GM18870 (cell line): ENCODE data around the gene DRD3.

Experiments
- ATAC-seq: cut with Tn5 transposase; IDR thresholded peaks from one replicate; pipeline ENCODE4 v1.9.1; 2021; ENCODE audit warnings: moderate library complexity; ENCODE audit not compliant: unreplicated experiment

Gene DRD3

DNA sequence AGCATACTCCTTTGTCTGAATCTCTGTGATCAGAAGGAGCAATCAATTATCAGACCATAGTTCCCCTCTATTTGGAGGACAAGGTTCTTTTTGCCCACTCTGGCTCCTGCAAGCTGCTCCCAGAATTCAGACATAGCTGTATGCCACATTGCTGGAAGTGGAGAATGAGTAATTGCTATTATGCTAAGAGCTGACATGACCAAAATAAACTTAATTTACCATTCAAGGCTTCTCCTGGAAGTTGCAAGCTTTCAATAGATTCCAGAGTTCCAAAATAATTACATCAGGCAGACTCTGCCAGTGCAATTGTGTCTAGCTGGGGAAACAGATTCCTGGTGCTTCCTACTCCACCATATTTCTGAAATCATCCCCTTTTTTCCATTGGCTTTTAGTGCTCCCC lies 7.6 kb upstream of the DRD3 start:
- no peak for ATAC-seq

- no peak for ATAC-seq
Measured at GRCh38 chr3:114179575-114179974, 723 bp upstream of the DRD3 start.

DNA sequence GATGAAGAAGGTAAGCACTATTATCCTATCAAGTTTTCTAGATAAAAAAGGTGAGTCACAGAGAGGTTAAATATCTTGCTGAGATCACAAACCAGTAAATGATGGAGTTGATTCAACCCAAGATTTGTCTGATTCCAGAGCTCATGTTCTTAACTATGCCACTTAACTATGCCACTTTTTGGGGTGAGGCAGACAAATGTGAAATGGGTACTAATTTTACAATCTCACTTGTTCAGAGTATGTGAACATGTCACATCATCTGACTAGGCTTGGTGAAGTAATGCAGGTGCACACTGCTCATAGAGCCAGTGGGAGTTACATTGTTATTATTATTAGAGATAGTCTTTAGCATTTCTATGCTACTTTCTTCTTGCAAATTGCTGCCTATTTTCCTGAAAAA lies 2.0 kb downstream of the DRD3 start:
- no peak for ATAC-seq

DNA sequence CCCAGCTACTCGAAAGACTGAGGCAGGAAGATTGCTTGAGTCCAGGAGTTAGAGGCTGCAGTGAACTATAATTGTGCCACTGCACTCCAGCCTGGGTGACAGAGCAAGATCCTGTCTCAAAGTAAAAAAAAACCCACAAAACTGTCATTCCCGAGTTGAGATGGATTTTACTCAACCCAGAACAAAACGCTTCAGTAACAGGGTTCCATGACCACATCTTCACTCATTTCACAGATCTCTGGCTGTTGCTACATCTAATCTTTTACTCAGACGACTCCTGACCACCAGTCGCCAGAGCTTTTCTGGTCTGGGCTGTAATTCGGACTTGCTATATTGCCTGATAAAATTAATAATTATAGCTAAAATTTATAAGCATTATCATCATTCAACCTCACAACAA lies 2.4 kb downstream of the DRD3 start:
- ATAC-seq = no peak

DNA sequence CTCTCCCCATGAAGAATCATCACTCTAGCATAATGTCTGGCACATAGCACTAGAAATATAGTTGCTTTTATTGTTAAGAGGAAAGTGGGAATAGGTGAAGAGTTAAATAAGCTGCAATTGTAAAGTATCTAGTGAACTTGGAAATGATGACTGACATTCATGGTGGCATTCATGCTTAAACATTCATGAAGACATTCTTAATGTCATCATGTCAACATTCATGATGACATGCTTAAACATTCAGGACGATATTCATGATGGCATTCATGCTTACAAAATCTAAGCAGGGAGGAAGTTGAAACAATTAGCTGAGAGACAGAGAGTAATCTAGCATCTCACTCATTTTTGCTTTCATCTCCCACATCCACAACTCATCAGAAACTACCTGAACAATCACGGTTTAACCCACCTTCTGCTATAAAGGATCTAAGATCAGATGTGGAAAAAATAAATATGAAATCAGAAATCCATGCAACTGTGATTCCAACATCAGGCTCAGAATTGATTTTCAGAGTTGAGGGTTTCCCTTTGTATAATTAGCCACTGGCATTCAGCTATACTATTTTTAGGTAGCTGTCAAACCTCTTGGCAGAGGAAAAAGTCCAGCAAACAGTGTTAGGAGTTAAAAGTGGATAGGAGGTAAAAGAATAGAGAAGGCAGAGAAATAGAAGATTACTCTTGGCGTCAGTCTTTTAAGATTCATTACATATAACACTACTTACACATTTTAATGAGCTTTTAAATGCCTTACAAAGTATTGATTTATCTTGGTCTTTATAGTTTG lies 3.5 kb downstream of the DRD3 start:
- ATAC-seq = no peak

GRCh38 chr3:114171677-114172076 lies 7.2 kb downstream of the DRD3 start:
- ATAC-seq = no peak

- no peak for ATAC-seq
Measured at GRCh38 chr3:114168150-114168549, 10.7 kb downstream of the DRD3 start.

DNA sequence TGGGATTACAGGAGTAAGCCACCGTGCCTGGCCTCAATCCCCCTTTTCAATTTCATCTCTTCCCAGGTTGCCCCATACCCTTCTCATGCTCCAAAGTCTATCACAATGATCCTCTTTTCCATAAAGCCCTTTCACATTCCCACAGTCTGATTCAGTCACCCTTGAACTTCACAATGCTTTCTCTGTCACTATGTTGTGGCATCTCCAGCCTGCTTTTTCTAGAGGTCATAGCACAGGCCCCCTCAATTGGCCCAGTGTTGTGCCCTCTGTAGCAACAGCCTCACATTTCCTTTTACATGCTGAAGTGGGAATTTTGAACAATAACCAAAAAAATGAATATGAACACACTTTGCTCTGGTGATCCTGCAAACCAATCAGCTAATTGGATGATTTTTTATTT lies 21.5 kb downstream of the DRD3 start:
- no peak for ATAC-seq

DNA sequence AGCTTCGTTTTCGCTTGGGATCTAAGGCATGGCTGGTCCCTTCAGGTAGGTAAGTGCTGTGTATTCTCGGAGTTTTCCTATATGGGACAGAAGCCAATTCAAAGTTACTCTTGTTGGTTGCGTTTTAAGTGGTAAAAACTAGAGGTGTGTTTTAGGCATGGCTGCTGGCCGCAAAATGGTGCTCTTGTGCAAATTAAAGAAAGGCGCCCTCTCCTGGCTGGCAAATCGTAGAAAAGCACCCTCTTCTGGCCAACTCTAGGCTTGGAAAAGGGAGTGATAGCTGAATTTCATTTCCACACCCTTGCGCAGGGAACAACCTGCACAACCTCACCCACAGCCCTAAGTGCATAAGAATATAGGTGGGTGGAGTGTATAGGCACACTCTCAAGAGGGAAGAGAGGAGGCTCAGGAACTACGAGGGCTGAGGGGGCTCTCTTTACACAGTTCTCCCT lies 23.5 kb downstream of the DRD3 start:
- no peak for ATAC-seq

- ATAC-seq = no peak
Measured at GRCh38 chr3:114154321-114154821, 24.5 kb downstream of the DRD3 start.

DNA sequence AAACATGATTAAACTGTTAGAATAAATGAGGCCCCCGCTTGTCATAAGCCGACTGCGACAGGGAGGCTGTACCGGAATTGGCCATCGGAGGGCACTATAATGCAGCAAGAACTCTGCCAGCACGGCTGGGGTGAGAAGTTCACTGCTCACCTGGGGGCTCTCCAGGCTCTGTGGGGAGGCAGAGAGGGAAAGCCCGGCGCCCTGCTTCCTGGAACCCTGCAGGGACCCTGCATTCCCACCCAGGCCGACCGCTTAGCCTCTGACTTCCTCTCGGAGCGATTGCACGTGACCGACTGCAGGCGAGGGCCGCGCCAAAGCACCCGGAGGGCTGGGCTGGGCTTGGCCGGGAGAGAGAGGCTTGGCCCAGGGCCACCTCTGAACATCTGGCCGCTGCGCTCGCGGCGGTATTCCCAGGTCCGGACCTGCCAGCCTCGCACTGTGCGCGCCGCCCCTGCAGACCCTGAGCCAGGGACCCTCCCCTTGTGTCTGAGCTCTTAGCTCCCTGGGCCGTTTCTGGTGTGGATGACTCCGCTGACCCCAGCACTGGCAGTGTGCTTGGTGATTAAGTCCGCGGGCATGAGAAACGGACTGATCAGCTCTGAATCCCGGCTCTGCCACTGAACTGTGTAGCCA lies 26.2 kb downstream of the DRD3 start:
- peak; percentile 84 for ATAC-seq

DNA sequence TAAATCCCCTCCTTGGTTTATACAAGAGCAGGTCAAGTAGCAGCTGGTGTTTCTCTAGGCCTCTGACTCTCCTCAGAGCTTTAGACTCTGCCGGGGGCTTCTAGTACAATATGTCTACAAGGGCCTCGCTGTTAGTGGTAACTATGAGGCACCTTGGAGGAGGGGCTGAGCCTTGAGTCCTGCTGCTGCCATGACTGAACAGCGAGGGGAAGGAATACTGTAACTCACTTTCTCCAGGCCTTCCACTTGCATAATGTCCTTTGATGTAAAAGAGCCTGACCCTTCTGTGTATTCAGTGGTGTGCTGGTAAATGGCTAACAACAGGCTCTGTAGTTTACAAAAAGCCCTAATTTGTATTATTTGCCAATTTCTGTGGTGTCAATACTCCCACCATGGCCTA lies 27.8 kb downstream of the DRD3 start:
- ATAC-seq = no peak

GRCh38 chr3:114147251-114147650 lies 31.6 kb downstream of the DRD3 start:
- ATAC-seq = no peak

GRCh38 chr3:114144909-114145688 lies 33.8 kb downstream of the DRD3 start:
- ATAC-seq = peak; percentile 55

- ATAC-seq = no peak
Measured at GRCh38 chr3:114143817-114144216, 35.0 kb downstream of the DRD3 start.

DNA sequence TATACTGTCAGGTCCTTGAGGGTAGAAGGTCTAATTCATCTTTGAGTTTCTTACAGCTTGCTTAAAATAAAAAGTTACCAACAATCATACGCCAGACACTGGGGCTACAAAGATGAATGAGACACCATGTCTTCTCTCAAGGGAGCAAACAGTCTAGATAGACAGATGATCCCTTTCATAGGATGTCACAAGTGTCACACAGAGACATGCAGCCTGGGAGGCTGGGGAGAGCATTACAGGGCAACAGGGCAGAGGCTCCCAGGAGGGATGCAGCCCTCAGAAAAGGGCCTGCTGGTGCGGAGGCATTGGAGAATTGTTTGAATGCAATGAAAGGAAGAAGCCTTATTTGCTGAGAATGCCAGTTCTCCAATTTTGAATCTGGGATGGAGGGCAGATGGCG lies 39.0 kb downstream of the DRD3 start:
- no peak for ATAC-seq

GRCh38 chr3:114133947-114134346 lies 44.9 kb downstream of the DRD3 start:
- no peak for ATAC-seq

- ATAC-seq = no peak
Measured at GRCh38 chr3:114132500-114132899, 46.4 kb downstream of the DRD3 start.

GRCh38 chr3:114128826-114129225 lies 50.0 kb downstream of the DRD3 start:
- ATAC-seq = no peak

DNA sequence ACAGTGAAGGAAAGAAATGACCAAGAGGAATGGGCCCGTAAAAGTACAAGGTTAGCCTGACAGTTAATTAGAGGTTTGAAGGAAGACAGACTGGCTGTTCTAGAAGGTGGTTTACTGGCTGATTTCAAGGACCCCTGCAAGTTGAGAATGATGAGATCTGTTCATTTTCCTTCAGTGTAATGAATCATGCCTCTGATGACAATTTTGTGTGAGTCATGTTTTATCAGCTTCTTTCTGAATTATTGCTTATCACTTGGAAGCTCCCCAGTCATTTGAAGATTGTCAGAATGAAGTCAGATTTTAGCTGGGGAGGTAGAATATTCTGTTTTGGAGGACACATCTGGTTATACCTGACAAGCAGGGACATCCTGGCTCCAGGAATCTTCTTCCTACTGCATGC lies 50.6 kb downstream of the DRD3 start:
- no peak for ATAC-seq

- no peak for ATAC-seq
Measured at GRCh38 chr3:114127517-114127916, 51.3 kb downstream of the DRD3 start.

GRCh38 chr3:114126461-114126860 lies 52.4 kb downstream of the DRD3 start:
- no peak for ATAC-seq
